Endodermal cell (in vitro differentiated cells): ENCODE measurements around the gene CTIF. TPM values are rescaled to one million over a fixed set of nuclear protein-coding genes. Genes with fewer than 3 reads are reported as not detected.

ENCODE experiments used
- DNase-seq: peaks from one replicate; pipeline ENCODE4 v3.0.0-alpha.2; 2017
- H3K27ac ChIP-seq: 2 replicates; pipeline ENCODE4 v1.5.1; 2013; ENCODE audit warnings: mild to moderate bottlenecking, low read depth, low read length, moderate library complexity
- H3K27me3 ChIP-seq: 2 replicates; pipeline ENCODE4 v1.6.1; 2013; ENCODE audit warnings: mild to moderate bottlenecking, low read length, moderate library complexity; ENCODE audit not compliant: insufficient read depth, control insufficient read depth, poor library complexity, severe bottlenecking
- H3K36me3 ChIP-seq: 2 replicates; pipeline ENCODE4 v1.7.0; 2013; ENCODE audit warnings: mild to moderate bottlenecking, low read length, moderate library complexity; ENCODE audit not compliant: control insufficient read depth, insufficient read depth
- H3K4me1 ChIP-seq: one replicate; pipeline ENCODE4 v1.7.0; 2013; ENCODE audit warnings: low read length; ENCODE audit not compliant: control insufficient read depth, insufficient read depth
- H3K4me3 ChIP-seq: 2 replicates; pipeline ENCODE4 v1.5.1; 2013; ENCODE audit warnings: mild to moderate bottlenecking, low read length, moderate library complexity
- H3K9ac ChIP-seq: 2 replicates; pipeline ENCODE4 v1.6.1; 2013; ENCODE audit warnings: mild to moderate bottlenecking, low read length, moderate library complexity; ENCODE audit not compliant: poor library complexity, severe bottlenecking; ENCODE audit errors: extremely low read depth
- H3K9me3 ChIP-seq: 2 replicates; pipeline ENCODE4 v1.6.1; 2013; ENCODE audit warnings: mild to moderate bottlenecking, low read length, moderate library complexity; ENCODE audit not compliant: control insufficient read depth
- H3K27ac Mint-ChIP-seq: 2 replicates; pipeline ENCODE4 v1.8.0; 2020; ENCODE audit warnings: mixed read lengths
- H3K27me3 Mint-ChIP-seq: 2 replicates; pipeline ENCODE4 v1.8.0; 2021; ENCODE audit warnings: mild to moderate bottlenecking, mixed read lengths; ENCODE audit not compliant: insufficient read depth
- H3K36me3 Mint-ChIP-seq: 2 replicates; pipeline ENCODE4 v1.8.0; 2020; ENCODE audit warnings: low read depth, mixed read lengths
- H3K4me1 Mint-ChIP-seq: 2 replicates; pipeline ENCODE4 v1.8.0; 2020; ENCODE audit warnings: mixed read lengths
- H3K4me3 Mint-ChIP-seq: 2 replicates; pipeline ENCODE4 v1.8.0; 2020; ENCODE audit warnings: mild to moderate bottlenecking, moderate library complexity, mixed read lengths
- H3K9me3 Mint-ChIP-seq: 2 replicates; pipeline ENCODE4 v1.8.0; 2020; ENCODE audit warnings: mild to moderate bottlenecking, mixed read lengths
- WGBS, 2 experiments: methylation state at CpG; one replicate each; pipeline versions ENCODE4 v1.1.5 to v1.1.7; 2013; ENCODE audit warnings: missing lambda C conversion rate in 2 of 2, mixed read lengths in 1 of 2; ENCODE audit not compliant: insufficient coverage in 1 of 2, insufficient read length in 1 of 2; 5-methylcytosine and 5-hydroxymethylcytosine counted together
- total RNA-seq, 2 donors: library from RNA; stranded (reverse); fragmentation: NEBNext Ultra II Directional in 1 of 2; extraction: Animal tissue kit (Norgen Biotek cat#: 25700) in 1 of 2; gene quantifications; 2 replicates in 1 of 2; 3 replicates in 1 of 2; pipeline ENCODE4 v1.2.1, GENCODE V29; 2021
- TF ChIP-seq, protein P1 (sequence below): fragments of 200-600 bp; sonication (generic); conservative IDR thresholded peaks from 2 replicates; pipeline ENCODE4 v1.5.0; 2021; ENCODE audit warnings: antibody characterized with exemption, mild to moderate bottlenecking

CTIF gene
- total RNA-seq, 2 donors from 2014 or later: 33.8 to 41.6 TPM

DNA sequence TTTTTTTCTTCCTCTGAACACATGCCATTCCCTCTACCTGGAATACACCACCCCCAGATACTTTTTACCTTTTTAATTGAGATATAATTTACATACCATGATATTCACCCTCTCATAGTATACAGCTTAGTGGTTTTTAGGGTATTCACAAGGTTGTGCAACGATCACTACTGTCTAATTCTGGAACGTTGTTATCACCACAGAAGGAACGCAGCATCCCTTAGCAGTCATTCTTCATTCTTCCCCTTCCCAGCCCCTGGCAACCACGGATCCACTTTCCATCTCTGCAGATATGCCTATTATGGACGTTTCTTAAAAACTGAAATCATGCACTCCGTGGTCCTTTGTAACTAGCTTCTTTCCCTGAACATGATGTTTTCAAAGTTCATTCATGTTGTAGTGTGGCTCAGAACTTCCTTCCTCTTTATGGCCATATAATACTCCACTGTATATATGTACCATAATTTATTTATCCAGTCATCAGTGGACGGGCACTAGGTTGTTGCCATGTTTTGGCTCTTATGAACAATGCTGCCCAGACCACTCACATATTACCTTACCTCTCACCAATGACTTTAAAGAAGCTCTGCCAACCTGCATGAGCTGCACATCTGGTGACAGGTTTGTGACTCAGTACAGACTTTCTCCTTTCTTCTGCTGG lies 168.9 kb downstream of the CTIF start:
- WGBS, 2 experiments: 91 to 99% methylated on average over 6 to 7 of the region's 7 CpGs
- H3K4me1 ChIP-seq: no peaks in the 10 kb centered on the region
- H3K27me3 Mint-ChIP-seq: no peaks in the 10 kb centered on the region
- no peak overlapping the region for H3K9ac ChIP-seq
- peaks cover 4% of the 10 kb centered on the region for H3K4me1 Mint-ChIP-seq
- no peaks in the 10 kb centered on the region for H3K9me3 ChIP-seq
- TF ChIP-seq, protein P1, sequence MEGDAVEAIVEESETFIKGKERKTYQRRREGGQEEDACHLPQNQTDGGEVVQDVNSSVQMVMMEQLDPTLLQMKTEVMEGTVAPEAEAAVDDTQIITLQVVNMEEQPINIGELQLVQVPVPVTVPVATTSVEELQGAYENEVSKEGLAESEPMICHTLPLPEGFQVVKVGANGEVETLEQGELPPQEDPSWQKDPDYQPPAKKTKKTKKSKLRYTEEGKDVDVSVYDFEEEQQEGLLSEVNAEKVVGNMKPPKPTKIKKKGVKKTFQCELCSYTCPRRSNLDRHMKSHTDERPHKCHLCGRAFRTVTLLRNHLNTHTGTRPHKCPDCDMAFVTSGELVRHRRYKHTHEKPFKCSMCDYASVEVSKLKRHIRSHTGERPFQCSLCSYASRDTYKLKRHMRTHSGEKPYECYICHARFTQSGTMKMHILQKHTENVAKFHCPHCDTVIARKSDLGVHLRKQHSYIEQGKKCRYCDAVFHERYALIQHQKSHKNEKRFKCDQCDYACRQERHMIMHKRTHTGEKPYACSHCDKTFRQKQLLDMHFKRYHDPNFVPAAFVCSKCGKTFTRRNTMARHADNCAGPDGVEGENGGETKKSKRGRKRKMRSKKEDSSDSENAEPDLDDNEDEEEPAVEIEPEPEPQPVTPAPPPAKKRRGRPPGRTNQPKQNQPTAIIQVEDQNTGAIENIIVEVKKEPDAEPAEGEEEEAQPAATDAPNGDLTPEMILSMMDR: no peak
- no peaks in the 10 kb centered on the region for H3K36me3 ChIP-seq
- H3K27ac ChIP-seq: no peak overlapping the region
- no peaks in the 10 kb centered on the region for H3K9me3 Mint-ChIP-seq
- H3K36me3 Mint-ChIP-seq: no peaks in the 10 kb centered on the region
- H3K27me3 ChIP-seq: no peaks in the 10 kb centered on the region
- no peak for DNase-seq
- H3K27ac Mint-ChIP-seq: no peak overlapping the region
- no peak overlapping the region for H3K4me3 ChIP-seq
- H3K4me3 Mint-ChIP-seq: no peak overlapping the region

DNA sequence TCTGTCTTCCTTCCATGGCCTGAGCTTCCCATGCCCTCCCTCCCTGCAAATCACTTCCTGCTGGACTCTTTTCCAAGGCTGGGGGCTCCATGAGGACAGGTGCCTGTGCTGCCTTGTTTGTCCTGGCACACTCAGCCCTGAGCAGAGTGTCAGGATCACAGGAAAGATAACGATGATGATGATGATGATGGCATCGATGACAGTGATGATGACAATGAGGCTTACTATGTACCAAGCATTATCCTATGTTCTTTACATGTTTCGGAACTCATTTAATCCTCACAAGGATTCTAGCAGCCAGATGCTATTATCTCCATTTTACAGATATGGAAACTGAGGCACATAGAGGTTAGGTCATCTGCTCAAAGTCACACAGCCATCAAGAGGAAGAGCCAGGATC lies 170.0 kb downstream of the CTIF start:
- no peak for DNase-seq
- H3K27me3 Mint-ChIP-seq: no peaks in the 10 kb centered on the region
- H3K27ac ChIP-seq: no peak overlapping the region
- H3K27ac Mint-ChIP-seq: no peak overlapping the region
- 95 to 100% methylated on average over 3 of the region's 3 CpGs for WGBS, 2 experiments
- H3K36me3 ChIP-seq: no peaks in the 10 kb centered on the region
- H3K9ac ChIP-seq: no peak overlapping the region
- TF ChIP-seq, protein P1: no peak
- H3K4me3 Mint-ChIP-seq: no peak overlapping the region
- H3K4me1 Mint-ChIP-seq: peaks cover 4% of the 10 kb centered on the region
- no peaks in the 10 kb centered on the region for H3K27me3 ChIP-seq
- no peaks in the 10 kb centered on the region for H3K9me3 ChIP-seq
- H3K4me3 ChIP-seq: no peak overlapping the region
- H3K4me1 ChIP-seq: no peaks in the 10 kb centered on the region
- peaks cover 4% of the 10 kb centered on the region for H3K36me3 Mint-ChIP-seq
- no peaks in the 10 kb centered on the region for H3K9me3 Mint-ChIP-seq

DNA sequence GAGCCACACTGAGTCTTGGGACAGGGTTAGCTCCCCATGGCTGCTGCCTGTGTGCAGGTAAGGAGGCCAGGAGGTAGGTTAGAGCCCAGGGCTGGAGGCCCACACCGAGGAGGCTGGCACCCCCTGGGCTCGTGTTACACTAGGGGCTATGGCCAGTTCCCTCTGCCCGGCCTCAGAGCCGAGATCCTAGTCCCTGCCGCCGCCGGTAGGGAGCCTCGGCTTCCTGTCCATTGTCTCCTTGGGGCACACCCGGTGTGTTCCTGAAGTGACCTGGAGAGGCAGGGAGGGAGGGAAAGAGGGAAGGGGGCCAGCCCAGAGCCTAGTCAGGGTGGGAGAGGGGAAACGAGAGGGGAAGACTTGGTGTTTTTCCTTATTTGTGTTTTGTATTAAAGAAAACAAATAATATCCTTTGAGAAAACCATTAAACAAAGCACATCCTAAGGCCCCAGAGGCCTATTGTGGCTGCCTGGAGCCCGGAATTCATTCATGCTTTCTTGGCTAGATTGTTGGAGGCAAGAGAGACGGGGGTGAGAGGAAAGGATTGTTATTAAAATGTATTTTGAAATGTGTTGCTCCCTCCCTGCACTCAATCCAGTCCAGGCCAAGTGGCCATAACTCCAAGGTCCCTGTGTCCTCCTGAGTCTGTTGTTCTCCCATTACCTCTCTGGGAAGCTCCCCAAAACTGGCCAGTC lies 170.7 kb downstream of the CTIF start:
- 64 to 70% methylated on average over 2 to 11 of the region's 12 CpGs for WGBS, 2 experiments
- Mint-ChIP-seq H3K36me3 (peaks cover 4% of the 10 kb centered on the region), H3K27me3 (no peaks in the 10 kb centered on the region), H3K4me3 (no peak overlapping the region), H3K27ac (peak overlapping the region; percentile 76), H3K4me1 (peaks cover 4% of the 10 kb centered on the region), H3K9me3 (no peaks in the 10 kb centered on the region)
- Histone ChIP-seq H3K27me3 (no peaks in the 10 kb centered on the region), H3K36me3 (no peaks in the 10 kb centered on the region), H3K4me3 (no peak overlapping the region), H3K9me3 (no peaks in the 10 kb centered on the region), H3K27ac (peak overlapping the region; percentile 0), H3K4me1 (no peaks in the 10 kb centered on the region), H3K9ac (no peak overlapping the region)
- TF ChIP-seq, protein P1: peak; percentile 49
- DNase-seq: peak; percentile 78
